C4-2B (cell line): ENCODE measurements around the gene LILRA6.

ENCODE experiments used
- H3K27ac ChIP-seq: fragments of 450-650 bp; 2 replicates; pipeline ENCODE4 v1.5.1; 2017
- CTCF ChIP-seq: fragments of 450-650 bp; conservative IDR thresholded peaks from 2 replicates; pipeline ENCODE4 v1.5.1; 2017; ENCODE audit warnings: mild to moderate bottlenecking
- ZFX ChIP-seq: fragments of 450-650 bp; IDR thresholded peaks from 2 replicates; pipeline ENCODE4 v1.6.1; 2017

LILRA6 gene

DNA sequence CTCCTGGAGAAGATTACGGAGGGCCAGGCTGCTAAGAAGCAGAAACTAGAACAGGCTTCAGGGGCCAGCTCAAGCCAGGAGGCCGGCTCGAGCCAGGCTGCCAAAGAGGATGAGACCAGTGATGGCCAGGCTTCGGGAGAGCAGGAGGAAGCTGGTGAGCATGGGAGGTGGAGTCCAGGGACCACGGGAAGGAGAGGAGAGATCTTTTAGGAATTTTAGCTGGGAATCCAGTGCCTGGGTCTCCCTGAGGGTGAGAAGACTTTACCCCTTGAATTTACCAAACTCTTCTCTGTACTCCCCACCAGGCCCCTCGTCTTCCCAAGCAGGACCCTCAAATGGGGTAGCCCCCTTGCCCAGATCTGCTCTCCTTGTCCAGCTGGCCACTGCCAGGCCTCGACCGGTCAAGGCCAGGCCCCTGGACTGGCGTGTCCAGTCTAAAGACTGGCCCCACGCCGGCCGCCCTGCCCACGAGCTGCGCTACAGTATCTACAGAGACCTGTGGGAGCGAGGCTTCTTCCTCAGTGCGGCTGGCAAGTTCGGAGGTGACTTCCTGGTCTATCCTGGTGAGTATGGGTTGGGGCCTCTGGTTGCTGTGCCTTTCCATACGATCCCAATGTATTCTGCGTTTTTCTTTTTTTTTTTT lies 50.7 kb downstream of the LILRA6 start:
- peak overlapping the region; percentile 86 for H3K27ac ChIP-seq
- TF ChIP-seq ZFX, result no peak
- TF ChIP-seq CTCF, result no peak

- TF ChIP-seq ZFX (peak; percentile 72; the same call in 1 of the 2 replicates), CTCF (no peak)
- peak within 1 kb of the TSS; percentile 86 for H3K27ac ChIP-seq
Measured at GRCh38 chr19:54191011-54191810, 51.4 kb downstream of the LILRA6 start, which contains the start of gene TSEN34. Gene TSEN34, plus strand, starts transcription at chr19:54191308. Its CDS starts 57 bp downstream, at chr19:54191365.

GRCh38 chr19:54190503-54191010 lies 52.0 kb downstream of the LILRA6 start:
- H3K27ac ChIP-seq, result peak overlapping the region; percentile 86

DNA sequence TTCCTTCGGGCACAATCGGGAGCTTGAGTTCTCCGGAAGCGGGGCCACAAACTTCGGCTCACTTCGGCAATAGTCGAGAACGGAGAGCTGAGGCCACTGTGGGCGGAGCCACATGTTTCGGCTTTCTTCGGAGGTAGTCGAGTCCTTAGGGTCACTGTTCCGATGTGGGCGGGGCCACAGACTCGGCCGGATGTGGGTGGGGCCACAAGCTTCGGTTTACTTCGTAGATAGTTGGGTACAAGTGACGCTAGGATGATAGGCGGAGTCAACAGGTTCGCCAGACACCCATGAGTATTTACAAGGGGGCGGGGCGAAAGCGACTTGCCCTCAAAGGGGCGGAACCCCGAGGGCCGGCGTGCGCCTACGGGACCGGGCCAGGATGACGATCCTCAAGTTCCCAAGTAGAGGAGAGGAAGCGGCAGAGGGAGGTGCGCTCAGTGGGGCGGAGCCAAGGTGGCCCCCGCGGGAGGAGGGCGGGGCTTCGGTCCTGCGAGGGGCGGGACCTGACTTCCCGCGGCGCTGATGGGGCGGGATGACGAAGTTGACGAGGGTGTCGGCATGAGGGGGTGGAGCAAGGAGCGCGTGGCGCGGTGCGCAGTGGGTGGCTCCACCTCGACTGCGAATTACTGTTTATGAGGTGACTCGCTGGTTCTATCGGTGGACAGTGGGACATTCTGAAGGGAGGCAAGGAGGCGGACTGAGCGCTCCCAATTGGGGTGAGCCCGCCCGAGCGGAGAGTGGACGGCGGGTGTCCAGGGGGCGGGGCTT lies 52.7 kb downstream of the LILRA6 start:
- TF ChIP-seq ZFX (no peak), CTCF (no peak)
- peak overlapping the region; percentile 86 for H3K27ac ChIP-seq

More at GRCh38 chr19:54190503-54191010, 52.0 kb downstream of the LILRA6 start:
- TF ChIP-seq CTCF (no peak), ZFX (no peak)

DNA sequence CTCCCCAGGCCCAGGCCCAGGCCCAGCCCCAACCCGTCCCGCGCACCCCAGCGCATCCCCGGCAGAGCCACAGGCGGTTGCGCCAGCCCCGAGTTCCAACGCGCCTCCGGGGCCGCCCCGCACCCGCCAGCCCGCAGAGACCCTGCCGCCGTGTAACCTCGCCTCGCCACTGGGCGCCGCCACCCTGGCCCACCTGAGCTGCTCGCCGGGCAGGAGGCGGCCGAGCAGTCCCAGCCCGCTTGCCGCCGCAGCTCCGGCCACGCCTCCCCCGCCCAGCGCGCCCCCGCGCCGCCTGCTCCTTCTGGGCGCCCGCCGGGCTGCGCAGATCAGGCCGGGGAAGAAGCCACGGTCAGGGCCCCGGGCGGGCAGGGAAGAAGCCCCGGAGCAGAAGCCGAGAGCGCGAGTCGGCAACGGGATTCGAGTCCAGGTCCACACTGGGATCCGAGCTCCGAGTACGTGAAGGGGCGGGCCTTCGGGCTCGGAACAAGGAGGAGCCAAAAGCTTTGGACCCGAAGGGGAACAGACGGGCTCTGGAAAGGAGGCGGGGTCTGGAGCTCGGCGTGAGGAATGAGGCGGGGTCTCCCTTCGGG lies 53.4 kb downstream of the LILRA6 start, which contains the start of gene MBOAT7:
Gene MBOAT7 (minus strand): TSS at position 436 of the 590 bp plus-strand sequence. CDS start 1,072 bp downstream, outside the sequence.
- TF ChIP-seq ZFX (peak; percentile 63; the same call in 1 of the 2 replicates), CTCF (no peak; the same call in 1 of the 2 replicates)
- peak within 1 kb of the TSS; percentile 86 for H3K27ac ChIP-seq

- peak overlapping the region; percentile 81 for H3K27ac ChIP-seq
- TF ChIP-seq CTCF, result no peak
- TF ChIP-seq ZFX, result no peak
Measured at GRCh38 chr19:54188215-54188871, 54.2 kb downstream of the LILRA6 start.
